Stimulated activated CD4-positive, alpha-beta T cell treated with anti-CD3 and anti-CD28 coated beads, Interleukin-15, amount 100 ng/mL, for 24 hours (primary cell): ENCODE results near the gene LIG1.

Experiments
- DNase-seq: peaks from one replicate; pipeline ENCODE4 v3.0.0-alpha.2; 2020

Gene LIG1

GRCh38 chr19:48181505-48181904 is 11.4 kb upstream of the LIG1 start:
- DNase-seq: no peak

GRCh38 chr19:48176226-48176625 is 6.1 kb upstream of the LIG1 start:
- DNase-seq: no peak

DNA sequence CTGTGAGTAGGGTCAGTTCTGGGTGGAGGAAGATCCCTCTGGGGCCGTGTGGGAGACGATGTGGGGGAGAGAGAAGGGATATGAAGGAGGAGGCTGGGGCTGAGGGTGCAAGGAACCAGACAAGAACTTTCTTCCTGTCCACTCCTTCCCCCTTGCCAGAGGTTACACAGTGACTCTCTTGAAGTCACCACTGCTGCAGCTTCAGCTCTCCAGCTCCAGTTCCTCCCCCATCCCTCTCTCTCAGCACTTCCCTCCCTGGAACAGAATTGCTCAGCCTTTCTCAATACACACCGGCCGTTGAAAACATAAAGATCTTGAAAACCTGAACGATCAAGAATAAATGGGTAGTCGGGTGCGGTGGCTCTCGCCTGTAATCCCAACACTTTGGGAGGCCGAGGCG is 5.4 kb upstream of the LIG1 start:
- DNase-seq: no peak

GRCh38 chr19:48174445-48175030 is 4.4 kb upstream of the LIG1 start:
- DNase-seq: no peak

DNA sequence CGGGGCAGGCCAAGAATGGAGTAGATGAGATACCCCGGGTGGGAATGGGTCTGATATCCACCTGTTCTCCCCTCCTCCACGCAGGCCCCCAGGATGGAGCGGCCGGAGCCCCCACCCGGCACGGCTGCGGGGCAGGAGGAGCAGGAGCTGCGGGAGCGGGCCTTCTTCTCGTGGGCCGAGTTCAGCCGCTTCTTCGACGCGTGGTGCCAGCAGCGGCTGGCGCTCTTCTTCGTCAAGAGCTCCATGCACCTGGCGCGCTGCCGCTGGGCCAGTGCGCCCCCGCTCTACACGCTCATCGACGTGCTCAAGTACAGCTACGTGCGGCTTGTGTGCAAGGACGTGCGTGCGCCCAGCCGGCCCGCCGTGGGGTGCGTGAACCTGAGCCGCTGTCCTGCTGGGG is 1.6 kb upstream of the LIG1 start:
- DNase-seq: no peak

DNA sequence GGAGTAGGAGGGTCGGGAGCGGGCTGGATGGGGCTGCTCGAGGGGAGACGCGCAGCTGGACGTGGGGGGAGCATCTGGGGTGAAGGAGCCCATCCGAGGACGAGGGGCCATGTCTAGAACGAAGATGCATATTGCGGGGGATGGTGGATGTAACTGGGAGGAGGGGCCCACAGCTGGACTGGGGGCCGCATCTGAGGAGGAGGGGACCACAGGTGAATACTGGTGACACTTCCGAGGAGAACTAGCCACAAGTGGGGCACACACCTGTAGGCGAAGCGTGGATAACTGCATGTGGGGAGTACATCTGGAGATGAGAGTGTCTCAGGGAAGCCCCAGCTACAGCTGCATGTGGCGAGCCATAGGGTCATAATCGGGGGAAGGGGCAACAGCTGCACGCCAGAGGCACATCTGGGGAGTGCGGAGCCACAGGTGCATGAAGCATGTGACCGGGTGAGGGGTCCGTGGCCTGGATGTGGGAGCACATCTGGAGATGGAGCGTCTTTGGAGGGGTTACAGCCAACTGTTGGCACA is 738 bp upstream of the LIG1 start:
- no peak for DNase-seq

DNA sequence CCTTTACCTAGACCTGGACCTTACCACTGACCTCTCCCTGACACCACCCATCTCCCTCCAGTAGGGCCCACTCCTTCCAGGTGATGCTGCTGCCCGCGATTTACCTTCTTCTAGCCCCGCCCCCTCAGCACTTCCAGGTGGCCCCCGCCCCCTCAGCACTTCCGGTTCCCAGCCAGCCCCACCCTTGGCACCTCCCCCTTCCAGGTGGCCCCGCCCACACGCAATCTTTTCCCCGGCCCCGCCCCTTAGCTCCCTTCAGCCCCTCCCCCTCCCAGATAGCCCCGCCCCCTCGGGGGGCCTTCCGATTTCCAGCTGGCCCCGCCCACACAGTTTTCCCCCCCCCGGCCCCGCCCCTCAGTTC is 586 bp downstream of the LIG1 start:
- peak; percentile 90 for DNase-seq

DNA sequence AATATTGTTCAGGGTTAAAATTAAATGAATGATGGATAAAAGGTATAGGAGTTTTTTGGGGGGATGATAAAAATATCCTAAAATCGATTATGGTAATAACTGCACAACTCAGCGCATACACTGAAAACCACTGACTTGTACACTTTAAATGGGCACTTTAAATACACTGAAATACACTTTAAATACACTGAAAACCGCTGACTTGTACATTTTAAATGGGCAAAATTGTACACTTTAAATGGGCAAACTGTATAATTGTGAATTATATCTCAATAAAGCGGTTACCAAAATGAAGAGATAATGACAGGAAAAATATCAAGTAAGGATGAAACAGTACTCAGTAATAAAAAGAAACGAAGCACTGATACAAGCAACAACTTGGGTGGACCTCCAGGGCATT is 1.5 kb downstream of the LIG1 start:
- DNase-seq: no peak

DNA sequence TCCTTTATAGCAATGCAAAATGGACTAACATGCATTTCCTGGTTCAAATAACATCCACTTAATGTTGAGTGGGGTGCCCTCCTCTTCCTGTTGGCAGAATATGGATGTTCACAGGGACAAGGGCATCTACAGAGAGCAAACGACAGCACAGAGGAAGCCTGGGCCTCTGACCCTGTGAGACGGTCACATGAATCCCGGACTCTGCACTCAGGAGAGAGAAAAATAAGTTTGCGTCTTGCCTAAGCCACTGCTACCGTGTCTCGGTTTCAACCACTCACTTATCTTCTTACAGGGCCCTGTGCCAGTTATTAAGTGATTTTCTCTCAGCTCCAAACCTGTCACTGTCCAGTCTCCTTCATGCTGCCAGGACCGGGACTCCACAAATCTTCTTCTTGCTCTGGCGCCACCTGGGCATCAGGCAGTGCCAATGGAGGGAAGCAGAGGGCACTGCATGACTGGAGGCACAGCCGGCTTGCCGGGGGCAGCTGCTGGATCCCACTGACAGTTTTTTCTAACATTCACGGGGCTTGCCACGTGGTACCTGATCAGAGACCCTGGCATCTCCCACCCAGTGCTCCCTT is 11.8 kb downstream of the LIG1 start:
- no peak for DNase-seq

DNA sequence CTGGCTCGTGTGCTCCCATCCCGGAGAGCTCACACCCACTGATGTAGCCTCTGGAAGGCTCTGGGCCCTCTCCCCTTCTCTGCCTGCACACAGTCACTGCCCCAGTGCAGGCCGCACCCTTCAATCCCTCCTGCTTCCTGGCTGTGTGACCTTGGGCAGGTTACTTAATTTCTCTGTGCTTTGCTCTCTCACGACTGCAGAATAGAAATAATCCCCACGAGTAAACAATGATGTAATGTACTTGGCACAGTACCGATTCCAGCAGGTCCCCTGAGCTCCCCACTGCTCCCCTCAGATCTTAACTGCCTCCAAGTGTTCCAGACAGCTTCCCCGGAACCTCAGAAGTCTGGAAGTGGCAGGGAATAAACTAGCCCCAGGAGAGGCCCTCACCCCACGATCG is 16.1 kb downstream of the LIG1 start:
- no peak for DNase-seq

DNA sequence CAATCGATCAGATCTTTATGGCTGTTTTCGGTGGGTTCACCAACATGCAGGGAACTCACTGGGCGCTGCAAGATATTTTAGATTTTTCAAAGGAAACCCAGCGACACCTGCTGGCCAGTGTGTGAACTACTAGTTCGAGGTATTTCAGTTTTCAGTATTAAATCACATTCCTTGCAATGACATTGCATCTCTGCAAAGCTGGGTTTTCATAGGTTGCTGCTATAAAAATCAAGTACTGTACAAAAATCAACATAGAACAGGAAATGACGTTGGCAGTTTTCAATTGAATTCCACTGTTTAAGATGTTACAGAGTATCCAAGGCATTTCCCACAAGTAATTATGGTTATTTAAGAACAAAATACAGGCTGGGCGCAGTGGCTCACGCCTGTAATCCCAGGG is 17.6 kb downstream of the LIG1 start:
- peak; percentile 70 for DNase-seq

- no peak for DNase-seq
Observed at GRCh38 chr19:48149430-48149829, 20.7 kb downstream of the LIG1 start.

DNA sequence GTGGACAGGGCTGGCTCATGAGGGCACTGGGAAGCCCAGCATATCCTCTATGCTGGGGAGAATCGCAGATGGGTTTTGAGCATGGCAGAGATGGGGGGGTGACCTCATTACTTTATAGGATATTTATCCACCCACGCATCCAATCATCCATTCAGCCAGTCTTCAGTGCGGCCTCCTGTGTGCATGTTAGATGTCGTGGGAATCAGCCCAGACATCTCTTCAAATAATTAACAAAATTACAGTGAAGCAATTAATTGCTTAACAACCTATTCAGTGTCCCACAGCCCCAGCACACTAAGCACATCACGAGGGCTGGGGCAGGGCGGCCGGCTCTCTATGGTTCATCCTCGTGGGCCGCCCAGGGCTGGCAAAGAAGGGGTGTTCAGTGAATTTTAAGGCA is 21.6 kb downstream of the LIG1 start:
- no peak for DNase-seq

- DNase-seq: no peak
Observed at GRCh38 chr19:48147597-48148175, 22.5 kb downstream of the LIG1 start.

- DNase-seq: no peak
Observed at GRCh38 chr19:48139053-48139452, 31.1 kb downstream of the LIG1 start.

DNA sequence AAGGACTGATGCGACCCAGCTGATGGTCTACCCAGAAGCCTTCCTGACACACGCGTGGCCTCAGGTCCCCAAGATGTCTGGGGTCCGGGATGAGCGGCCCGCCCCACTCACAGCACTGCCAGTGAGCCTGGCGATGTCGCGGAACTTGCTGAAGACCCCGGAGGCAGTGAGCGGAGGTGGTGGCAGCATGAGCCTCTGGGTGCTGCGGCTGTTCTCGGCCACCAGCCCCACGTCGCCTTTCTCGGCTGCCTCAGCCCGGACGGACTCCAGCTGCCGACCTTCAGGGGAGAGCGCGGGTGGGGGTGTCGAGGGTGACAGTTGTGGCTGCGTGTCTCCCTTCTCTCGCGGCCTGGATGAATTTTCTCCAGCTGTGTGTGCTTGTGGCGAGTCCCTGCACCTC is 32.7 kb downstream of the LIG1 start:
- no peak for DNase-seq

DNA sequence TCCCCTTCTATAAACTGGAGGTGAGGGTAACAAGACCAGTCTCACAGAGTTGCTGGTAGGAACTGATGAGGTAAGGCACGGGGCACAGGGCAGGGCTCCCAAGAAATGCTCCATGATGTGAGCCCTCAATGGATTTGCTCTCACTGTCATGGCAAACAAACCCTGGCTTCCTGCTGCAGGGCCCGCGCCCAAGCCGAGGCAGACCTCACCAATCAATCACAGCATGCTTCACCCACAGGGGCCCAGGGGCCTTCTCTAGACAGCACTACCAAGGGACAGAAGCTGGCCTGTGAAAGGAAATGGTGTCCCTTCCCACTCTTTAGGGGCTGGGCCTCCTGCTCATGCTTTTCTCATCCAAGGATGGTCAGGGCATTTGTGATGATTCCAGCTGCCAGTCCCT is 33.6 kb downstream of the LIG1 start:
- no peak for DNase-seq

- DNase-seq: peak; percentile 45
Observed at GRCh38 chr19:48135411-48135810, 34.7 kb downstream of the LIG1 start.

- no peak for DNase-seq
Observed at GRCh38 chr19:48133094-48133493, 37.0 kb downstream of the LIG1 start.

DNA sequence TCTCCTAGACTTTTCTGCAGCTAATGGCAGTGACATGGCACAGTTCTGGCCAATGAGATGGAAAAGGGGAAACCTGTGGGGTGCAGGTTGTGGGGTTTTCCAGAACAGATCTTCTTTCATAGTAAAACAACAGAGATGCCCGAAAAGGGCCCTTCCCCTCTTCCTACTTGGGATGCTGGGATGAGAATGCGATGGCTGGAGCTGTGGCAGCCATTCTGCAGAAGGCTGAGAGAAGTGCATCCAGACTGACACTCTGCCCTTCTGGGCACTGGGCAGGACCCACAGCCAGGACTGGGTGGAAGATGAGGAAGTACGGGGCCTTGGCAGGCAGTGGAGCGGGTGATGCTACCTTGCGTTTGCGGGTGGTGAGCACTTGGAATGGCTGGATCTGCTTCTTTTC is 42.6 kb downstream of the LIG1 start:
- DNase-seq: no peak

- peak; percentile 64 for DNase-seq
Observed at GRCh38 chr19:48123907-48124651, 46.1 kb downstream of the LIG1 start.

DNA sequence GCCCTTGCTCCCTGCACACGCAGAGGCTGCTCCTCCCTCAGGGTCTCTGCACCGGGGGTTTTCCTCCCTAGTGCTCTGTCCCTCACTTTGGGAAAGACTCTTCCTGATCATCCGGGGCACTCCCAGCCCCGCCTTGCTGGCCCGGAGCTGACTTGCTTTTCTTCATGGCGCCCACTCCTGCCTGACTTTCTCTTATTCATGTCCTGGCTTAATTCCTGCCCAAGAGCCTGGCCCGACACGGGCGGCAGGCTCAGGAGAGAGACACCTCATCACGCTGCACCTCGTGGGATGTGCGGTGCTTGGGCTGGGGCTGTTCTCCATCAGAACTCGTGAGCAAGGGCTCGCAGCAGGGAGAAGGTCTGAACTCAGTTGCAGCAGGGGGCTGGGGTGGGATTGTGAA is 47.7 kb downstream of the LIG1 start:
- no peak for DNase-seq

DNA sequence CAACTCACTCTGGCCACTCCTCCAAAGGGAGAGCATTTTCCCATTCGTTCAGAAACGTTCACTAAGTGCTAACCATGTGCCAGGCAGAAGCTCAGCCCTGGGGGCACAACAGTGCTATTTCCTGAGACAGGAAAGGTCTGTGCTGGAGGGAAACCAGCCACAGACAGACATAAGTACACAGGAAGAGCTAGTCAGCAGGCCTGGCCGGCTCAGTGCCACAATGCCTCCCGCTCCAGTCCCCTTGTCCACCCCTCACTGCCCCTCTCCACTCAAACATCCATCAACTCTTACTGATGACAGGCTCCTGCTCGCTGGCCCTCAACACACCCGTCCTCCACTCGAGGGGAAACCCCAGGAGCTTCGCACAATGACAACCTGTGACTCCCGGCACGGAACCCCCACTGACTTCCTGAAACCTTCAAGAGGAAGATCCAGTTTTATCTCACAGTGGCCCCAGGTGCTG is 48.2 kb downstream of the LIG1 start:
- peak; percentile 23 for DNase-seq

DNA sequence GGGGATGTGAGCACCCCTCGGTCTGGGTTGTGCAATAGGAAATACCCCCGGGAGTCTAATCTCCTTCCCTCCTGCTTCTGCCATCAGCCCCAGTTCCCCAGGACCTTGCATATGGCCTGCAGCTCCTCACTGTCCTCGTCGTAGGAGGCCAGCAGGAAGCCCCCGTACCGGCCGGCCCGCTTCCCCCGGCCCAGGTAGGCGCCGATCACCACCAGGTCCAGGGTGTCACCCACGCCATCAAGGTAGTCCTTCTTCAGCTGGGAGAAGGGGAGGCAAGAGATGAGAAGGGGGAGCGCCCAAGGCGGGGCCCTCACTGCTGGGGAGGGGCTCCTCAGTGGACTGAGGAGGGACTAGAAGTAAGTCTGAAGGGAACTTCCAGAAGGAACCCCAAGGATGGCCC is 49.1 kb downstream of the LIG1 start:
- DNase-seq: no peak
